ENCODE results near the gene MYO1B.

MYO1B gene

GRCh38 chr2:191335875-191336464 is 90.8 kb downstream of the MYO1B start:
- H3K4me3 ChIP-seq (ENCODE audit: low read length) = no peak overlapping the region
- no peaks in the 10 kb centered on the region for H3K27me3 ChIP-seq (ENCODE audit: control insufficient read depth, insufficient read depth, low read length)
- no peaks in the 10 kb centered on the region for H3K4me1 ChIP-seq (ENCODE audit: control insufficient read depth, insufficient read depth, low read length)
- no peak overlapping the region for H3K27ac ChIP-seq (ENCODE audit: low read length)
- no peaks in the 10 kb centered on the region; the same call in 1 of the 2 replicates for H3K36me3 ChIP-seq (ENCODE audit: control insufficient read depth, insufficient read depth, low read length)
- DNase-seq (ENCODE audit: low read depth, low spot score) = no peak
- no peaks in the 10 kb centered on the region for H3K9me3 ChIP-seq (ENCODE audit: control insufficient read depth, insufficient read depth, low read length)
- WGBS (ENCODE audit: insufficient coverage, insufficient read length) = no CpG with 5 or more reads among the region's 3 CpGs

GRCh38 chr2:191341436-191341835 is 96.2 kb downstream of the MYO1B start:
- DNase-seq (ENCODE audit: low read depth, low spot score) = no peak

GRCh38 chr2:191343796-191344338 is 98.7 kb downstream of the MYO1B start:
- Histone ChIP-seq H3K36me3 (ENCODE audit: control insufficient read depth, insufficient read depth, low read length) (no peaks in the 10 kb centered on the region), H3K4me3 (ENCODE audit: low read length) (no peak overlapping the region), H3K27me3 (ENCODE audit: control insufficient read depth, insufficient read depth, low read length) (no peaks in the 10 kb centered on the region), H3K4me1 (ENCODE audit: control insufficient read depth, insufficient read depth, low read length) (no peaks in the 10 kb centered on the region), H3K9me3 (ENCODE audit: control insufficient read depth, insufficient read depth, low read length) (no peaks in the 10 kb centered on the region), H3K27ac (ENCODE audit: low read length) (no peak overlapping the region)
- DNase-seq (ENCODE audit: low read depth, low spot score) = no peak
- WGBS (ENCODE audit: insufficient coverage, insufficient read length) = no CpG with 5 or more reads among the region's 2 CpGs

More at GRCh38 chr2:191341436-191341835, 96.2 kb downstream of the MYO1B start:
- no peaks in the 10 kb centered on the region for H3K27me3 ChIP-seq (ENCODE audit: control insufficient read depth, insufficient read depth, low read length)
- no CpG with 5 or more reads among the region's 3 CpGs for WGBS (ENCODE audit: insufficient coverage, insufficient read length)
- H3K4me1 ChIP-seq (ENCODE audit: control insufficient read depth, insufficient read depth, low read length) = no peaks in the 10 kb centered on the region
- no peaks in the 10 kb centered on the region for H3K36me3 ChIP-seq (ENCODE audit: control insufficient read depth, insufficient read depth, low read length)
- H3K4me3 ChIP-seq (ENCODE audit: low read length) = no peak overlapping the region
- H3K9me3 ChIP-seq (ENCODE audit: control insufficient read depth, insufficient read depth, low read length) = no peaks in the 10 kb centered on the region
- no peak overlapping the region for H3K27ac ChIP-seq (ENCODE audit: low read length)

- Histone ChIP-seq H3K27me3 (ENCODE audit: control insufficient read depth, insufficient read depth, low read length) (no peaks in the 10 kb centered on the region), H3K4me1 (ENCODE audit: control insufficient read depth, insufficient read depth, low read length) (no peaks in the 10 kb centered on the region), H3K27ac (ENCODE audit: low read length) (no peak overlapping the region), H3K36me3 (ENCODE audit: control insufficient read depth, insufficient read depth, low read length) (no peaks in the 10 kb centered on the region), H3K9me3 (ENCODE audit: control insufficient read depth, insufficient read depth, low read length) (no peaks in the 10 kb centered on the region), H3K4me3 (ENCODE audit: low read length) (no peak overlapping the region)
- DNase-seq (ENCODE audit: low read depth, low spot score) = no peak
These were observed 100.6 kb downstream of the MYO1B start for GRCh38 chr2:191345788-191346187.

DNA sequence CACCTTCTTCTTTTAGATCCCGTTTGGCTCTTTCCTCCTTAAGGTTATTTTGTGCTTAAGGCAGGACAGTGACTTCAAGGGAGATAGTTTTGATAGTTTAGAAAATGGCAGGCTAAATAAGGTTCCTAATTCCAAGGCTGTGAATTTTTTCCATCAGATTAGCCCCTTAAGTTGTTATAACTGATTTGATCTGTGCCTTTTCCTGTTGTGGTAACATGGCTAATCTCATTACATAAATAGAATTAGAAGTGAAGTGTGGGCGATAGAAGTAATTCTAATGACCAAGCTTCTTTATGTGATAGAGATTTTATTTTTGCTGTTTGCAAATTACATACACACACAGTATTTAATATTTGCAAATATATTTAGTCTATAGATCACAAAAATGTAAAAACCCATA is 102.0 kb downstream of the MYO1B start:
- WGBS (ENCODE audit: insufficient coverage, insufficient read length) = no CpG with 5 or more reads among the region's 2 CpGs
- no peaks in the 10 kb centered on the region for H3K9me3 ChIP-seq (ENCODE audit: control insufficient read depth, insufficient read depth, low read length)
- H3K4me3 ChIP-seq (ENCODE audit: low read length) = no peak overlapping the region
- H3K27ac ChIP-seq (ENCODE audit: low read length) = no peak overlapping the region
- no peak for DNase-seq (ENCODE audit: low read depth, low spot score)
- H3K4me1 ChIP-seq (ENCODE audit: control insufficient read depth, insufficient read depth, low read length) = no peaks in the 10 kb centered on the region
- H3K36me3 ChIP-seq (ENCODE audit: control insufficient read depth, insufficient read depth, low read length) = no peaks in the 10 kb centered on the region
- H3K27me3 ChIP-seq (ENCODE audit: control insufficient read depth, insufficient read depth, low read length) = no peaks in the 10 kb centered on the region

- no peak overlapping the region for H3K27ac ChIP-seq (ENCODE audit: low read length)
- no peak overlapping the region for H3K4me3 ChIP-seq (ENCODE audit: low read length)
- WGBS (ENCODE audit: insufficient coverage, insufficient read length) = no CpG with 5 or more reads among the region's 4 CpGs
- DNase-seq (ENCODE audit: low read depth, low spot score) = no peak
- no peaks in the 10 kb centered on the region for H3K36me3 ChIP-seq (ENCODE audit: control insufficient read depth, insufficient read depth, low read length)
- no peaks in the 10 kb centered on the region for H3K9me3 ChIP-seq (ENCODE audit: control insufficient read depth, insufficient read depth, low read length)
- H3K4me1 ChIP-seq (ENCODE audit: control insufficient read depth, insufficient read depth, low read length) = no peaks in the 10 kb centered on the region
- no peaks in the 10 kb centered on the region for H3K27me3 ChIP-seq (ENCODE audit: control insufficient read depth, insufficient read depth, low read length)
These were observed 102.7 kb downstream of the MYO1B start for GRCh38 chr2:191347881-191348280.

DNA sequence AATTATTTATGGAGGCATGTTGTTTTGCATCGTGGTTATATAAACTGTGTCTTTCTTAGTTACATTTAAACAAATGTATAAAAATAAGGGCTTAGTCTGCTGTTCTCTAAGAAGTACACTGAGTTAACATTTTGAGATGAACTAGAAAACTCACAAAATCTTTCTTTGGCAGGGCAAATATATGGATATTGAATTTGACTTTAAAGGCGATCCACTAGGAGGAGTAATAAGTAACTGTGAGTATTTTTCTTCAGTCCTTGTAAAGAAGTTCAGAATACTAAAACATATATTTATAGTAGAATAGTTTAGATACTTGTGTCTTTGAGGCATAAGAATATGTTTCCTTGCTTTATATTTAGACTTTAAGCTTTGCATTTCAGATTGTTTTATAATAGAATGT is 104.8 kb downstream of the MYO1B start:
- no peaks in the 10 kb centered on the region for H3K4me1 ChIP-seq (ENCODE audit: control insufficient read depth, insufficient read depth, low read length)
- no CpG with 5 or more reads among the region's 2 CpGs for WGBS (ENCODE audit: insufficient coverage, insufficient read length)
- no peak overlapping the region for H3K27ac ChIP-seq (ENCODE audit: low read length)
- H3K27me3 ChIP-seq (ENCODE audit: control insufficient read depth, insufficient read depth, low read length) = no peaks in the 10 kb centered on the region
- DNase-seq (ENCODE audit: low read depth, low spot score) = no peak
- H3K9me3 ChIP-seq (ENCODE audit: control insufficient read depth, insufficient read depth, low read length) = no peaks in the 10 kb centered on the region
- H3K36me3 ChIP-seq (ENCODE audit: control insufficient read depth, insufficient read depth, low read length) = no peaks in the 10 kb centered on the region
- H3K4me3 ChIP-seq (ENCODE audit: low read length) = no peak overlapping the region

- Histone ChIP-seq H3K27ac (ENCODE audit: low read length) (no peak overlapping the region), H3K36me3 (ENCODE audit: control insufficient read depth, insufficient read depth, low read length) (no peaks in the 10 kb centered on the region), H3K4me3 (ENCODE audit: low read length) (no peak overlapping the region), H3K4me1 (ENCODE audit: control insufficient read depth, insufficient read depth, low read length) (no peaks in the 10 kb centered on the region), H3K27me3 (ENCODE audit: control insufficient read depth, insufficient read depth, low read length) (no peaks in the 10 kb centered on the region), H3K9me3 (ENCODE audit: control insufficient read depth, insufficient read depth, low read length) (no peaks in the 10 kb centered on the region)
- no peak for DNase-seq (ENCODE audit: low read depth, low spot score)
- no CpG with 5 or more reads among the region's 2 CpGs for WGBS (ENCODE audit: insufficient coverage, insufficient read length)
These were observed 105.6 kb downstream of the MYO1B start for GRCh38 chr2:191350826-191351225.

GRCh38 chr2:191351298-191351697 is 106.1 kb downstream of the MYO1B start:
- Histone ChIP-seq H3K4me3 (ENCODE audit: low read length) (no peak overlapping the region), H3K9me3 (ENCODE audit: control insufficient read depth, insufficient read depth, low read length) (no peaks in the 10 kb centered on the region), H3K27me3 (ENCODE audit: control insufficient read depth, insufficient read depth, low read length) (no peaks in the 10 kb centered on the region), H3K4me1 (ENCODE audit: control insufficient read depth, insufficient read depth, low read length) (no peaks in the 10 kb centered on the region), H3K27ac (ENCODE audit: low read length) (no peak overlapping the region), H3K36me3 (ENCODE audit: control insufficient read depth, insufficient read depth, low read length) (no peaks in the 10 kb centered on the region)
- DNase-seq (ENCODE audit: low read depth, low spot score) = no peak
- WGBS (ENCODE audit: insufficient coverage, insufficient read length) = no CpG with 5 or more reads among the region's 3 CpGs

DNA sequence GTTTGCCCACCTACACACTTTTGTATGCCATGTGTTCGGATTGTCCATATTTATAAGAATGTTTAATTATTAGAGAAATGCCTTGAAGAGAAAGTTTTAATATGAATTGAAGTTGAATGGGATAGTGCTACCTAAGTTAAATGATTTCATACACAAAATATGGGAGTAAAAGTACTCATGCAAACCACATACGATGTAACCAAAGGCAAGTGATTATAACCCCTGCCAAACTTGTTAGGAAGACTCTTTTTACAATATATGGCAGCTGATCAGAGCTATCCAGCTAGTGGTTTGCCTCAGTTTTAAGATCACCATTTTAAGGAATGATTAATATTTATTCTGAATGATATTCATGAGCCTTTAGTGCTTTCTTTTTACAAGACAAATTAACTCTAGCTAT is 106.7 kb downstream of the MYO1B start:
- WGBS (ENCODE audit: insufficient coverage, insufficient read length) = no CpG with 5 or more reads among the region's 2 CpGs
- no peaks in the 10 kb centered on the region for H3K9me3 ChIP-seq (ENCODE audit: control insufficient read depth, insufficient read depth, low read length)
- no peak overlapping the region for H3K27ac ChIP-seq (ENCODE audit: low read length)
- H3K4me1 ChIP-seq (ENCODE audit: control insufficient read depth, insufficient read depth, low read length) = no peaks in the 10 kb centered on the region
- no peaks in the 10 kb centered on the region for H3K36me3 ChIP-seq (ENCODE audit: control insufficient read depth, insufficient read depth, low read length)
- H3K27me3 ChIP-seq (ENCODE audit: control insufficient read depth, insufficient read depth, low read length) = no peaks in the 10 kb centered on the region
- DNase-seq (ENCODE audit: low read depth, low spot score) = no peak
- no peak overlapping the region for H3K4me3 ChIP-seq (ENCODE audit: low read length)

GRCh38 chr2:191352536-191352935 is 107.3 kb downstream of the MYO1B start:
- DNase-seq (ENCODE audit: low read depth, low spot score) = no peak
- H3K27ac ChIP-seq (ENCODE audit: low read length) = no peak overlapping the region
- H3K4me3 ChIP-seq (ENCODE audit: low read length) = no peak overlapping the region
- no peaks in the 10 kb centered on the region for H3K4me1 ChIP-seq (ENCODE audit: control insufficient read depth, insufficient read depth, low read length)
- H3K9me3 ChIP-seq (ENCODE audit: control insufficient read depth, insufficient read depth, low read length) = no peaks in the 10 kb centered on the region
- H3K36me3 ChIP-seq (ENCODE audit: control insufficient read depth, insufficient read depth, low read length) = no peaks in the 10 kb centered on the region
- no CpG with 5 or more reads among the region's 2 CpGs for WGBS (ENCODE audit: insufficient coverage, insufficient read length)
- H3K27me3 ChIP-seq (ENCODE audit: control insufficient read depth, insufficient read depth, low read length) = no peaks in the 10 kb centered on the region

All from iPS DF 6.9 (cell line).